Ovary (tissue), 3 donors: ENCODE measurements around the gene TP53BP2.

ENCODE experiments used
- EP300 ChIP-seq: sonication (generic); formaldehyde crosslinking; IDR thresholded peaks from one replicate; pipeline ENCODE4 v1.6.1; 2017; ENCODE audit warnings: antibody characterized with exemption
- POLR2A ChIP-seq: fragments of 450-650 bp; IDR thresholded peaks from one replicate; pipeline ENCODE4 v1.6.1; 2017; ENCODE audit warnings: antibody characterized with exemption, mild to moderate bottlenecking, moderate library complexity
- TF ChIP-seq, protein P1 (sequence below), 3 donors: fragments of 450-650 bp in 2 of 3; fragments of 200-600 bp in 1 of 3; IDR thresholded peaks; one replicate each; pipeline versions ENCODE4 v1.5.1 to v1.8.0; 2016 to 2022; ENCODE audit warnings: antibody characterized with exemption in 3 of 3, mild to moderate bottlenecking in 1 of 3
- donor health status: DM: no; HTN: no; CAD: no.

GRCh38 chr1:223751696-223752095 lies 94.1 kb downstream of the TP53BP2 start:
- TF ChIP-seq, protein P1, sequence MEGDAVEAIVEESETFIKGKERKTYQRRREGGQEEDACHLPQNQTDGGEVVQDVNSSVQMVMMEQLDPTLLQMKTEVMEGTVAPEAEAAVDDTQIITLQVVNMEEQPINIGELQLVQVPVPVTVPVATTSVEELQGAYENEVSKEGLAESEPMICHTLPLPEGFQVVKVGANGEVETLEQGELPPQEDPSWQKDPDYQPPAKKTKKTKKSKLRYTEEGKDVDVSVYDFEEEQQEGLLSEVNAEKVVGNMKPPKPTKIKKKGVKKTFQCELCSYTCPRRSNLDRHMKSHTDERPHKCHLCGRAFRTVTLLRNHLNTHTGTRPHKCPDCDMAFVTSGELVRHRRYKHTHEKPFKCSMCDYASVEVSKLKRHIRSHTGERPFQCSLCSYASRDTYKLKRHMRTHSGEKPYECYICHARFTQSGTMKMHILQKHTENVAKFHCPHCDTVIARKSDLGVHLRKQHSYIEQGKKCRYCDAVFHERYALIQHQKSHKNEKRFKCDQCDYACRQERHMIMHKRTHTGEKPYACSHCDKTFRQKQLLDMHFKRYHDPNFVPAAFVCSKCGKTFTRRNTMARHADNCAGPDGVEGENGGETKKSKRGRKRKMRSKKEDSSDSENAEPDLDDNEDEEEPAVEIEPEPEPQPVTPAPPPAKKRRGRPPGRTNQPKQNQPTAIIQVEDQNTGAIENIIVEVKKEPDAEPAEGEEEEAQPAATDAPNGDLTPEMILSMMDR (IDR thresholded peaks at IDR 0.05) = no peak
- TF ChIP-seq EP300 (no peak), POLR2A (no peak)
